WTC11 (cell line): ENCODE results near the gene ITFG1. TPM values are rescaled to one million over a fixed set of nuclear protein-coding genes. Genes with fewer than 3 reads are reported as not detected.

Source experiments
- ATAC-seq: fragments of 200-7000 bp; cut with Tn5 transposase; 2 replicates; pipeline ENCODE4 v1.10.0; 2021; ENCODE audit warnings: mild to moderate bottlenecking, moderate library complexity
- CTCF ChIA-PET: fragments of 300-600 bp; sonication (Branson Sonifier 250); formaldehyde crosslinking; loops from one replicate; lab custom pipeline; 2021; ENCODE audit warnings: antibody characterized with exemption; lab: Charles Lee
- POLR2A ChIA-PET: fragments of 350-600 bp; sonication (Branson Sonifier 250); formaldehyde crosslinking; loops from one replicate; lab custom pipeline; 2021; ENCODE audit warnings: antibody characterized with exemption; lab: Charles Lee
- DNase-seq: peaks from one replicate; pipeline ENCODE4 v3.0.0; 2021; ENCODE audit warnings: low spot score
- H3K27ac Mint-ChIP-seq: 2 replicates; pipeline ENCODE4 v1.8.0; 2021; ENCODE audit warnings: mixed read lengths
- H3K27me3 Mint-ChIP-seq: 2 replicates; pipeline ENCODE4 v1.8.0; 2021; ENCODE audit warnings: low read depth, mild to moderate bottlenecking, moderate library complexity, mixed read lengths
- H3K36me3 Mint-ChIP-seq: 2 replicates; pipeline ENCODE4 v1.8.0; 2021; ENCODE audit warnings: mixed read lengths
- H3K4me1 Mint-ChIP-seq: 2 replicates; pipeline ENCODE4 v1.8.0; 2022; ENCODE audit warnings: mixed read lengths
- H3K4me3 Mint-ChIP-seq: 2 replicates; pipeline ENCODE4 v1.8.0; 2021; ENCODE audit warnings: mild to moderate bottlenecking, moderate library complexity, mixed read lengths
- H3K9me3 Mint-ChIP-seq: 2 replicates; pipeline ENCODE4 v1.8.0; 2021; ENCODE audit warnings: mixed read lengths
- CBFB ChIP-seq: sonication (generic); formaldehyde crosslinking; IDR thresholded peaks from 2 replicates; pipeline ENCODE4 v1.8.1; 2022; ENCODE audit warnings: mild to moderate bottlenecking, low read depth, missing genetic modification reagents
- E2F1 ChIP-seq: sonication (generic); formaldehyde crosslinking; IDR thresholded peaks from 2 replicates; pipeline ENCODE4 v1.8.0; 2022; ENCODE audit warnings: mild to moderate bottlenecking, missing genetic modification reagents
- ETV6 ChIP-seq: sonication (generic); formaldehyde crosslinking; IDR thresholded peaks from 2 replicates; pipeline ENCODE4 v1.8.1; 2022; ENCODE audit warnings: mild to moderate bottlenecking, missing genetic modification reagents
- FOXP4 ChIP-seq: sonication (generic); formaldehyde crosslinking; IDR thresholded peaks from 2 replicates; pipeline ENCODE4 v1.8.0; 2022; ENCODE audit warnings: mild to moderate bottlenecking, missing genetic modification reagents
- GRHL2 ChIP-seq: fragments of 250-450 bp; sonication (Bioruptor Pico); IDR thresholded peaks from 2 replicates; pipeline ENCODE4 v1.8.0; 2022; ENCODE audit warnings: mild to moderate bottlenecking, moderate library complexity; ENCODE audit not compliant: insufficient replicate concordance, severe bottlenecking
- IRF1 ChIP-seq: sonication (generic); formaldehyde crosslinking; IDR thresholded peaks from 2 replicates; pipeline ENCODE4 v1.8.0; 2023; ENCODE audit warnings: missing genetic modification reagents
- JAZF1 ChIP-seq: fragments of 250-450 bp; sonication (Bioruptor Pico); IDR thresholded peaks from 2 replicates; pipeline ENCODE4 v1.9.0; 2021; ENCODE audit warnings: moderate library complexity, mild to moderate bottlenecking, inconsistent platforms
- MYBL2 ChIP-seq: sonication (generic); formaldehyde crosslinking; IDR thresholded peaks from 2 replicates; pipeline ENCODE4 v1.8.1; 2023; ENCODE audit warnings: mild to moderate bottlenecking, moderate library complexity, missing genetic modification reagents
- NFYB ChIP-seq: sonication (generic); formaldehyde crosslinking; conservative IDR thresholded peaks from 2 replicates; pipeline ENCODE4 v1.8.0; 2022; ENCODE audit warnings: low read depth, missing genetic modification reagents
- NR2C2 ChIP-seq: sonication (generic); formaldehyde crosslinking; IDR thresholded peaks from 2 replicates; pipeline ENCODE4 v1.8.0; 2022; ENCODE audit warnings: mild to moderate bottlenecking, missing genetic modification reagents
- OVOL2 ChIP-seq: fragments of 250-450 bp; sonication (Bioruptor Pico); IDR thresholded peaks from 2 replicates; pipeline ENCODE4 v1.9.0; 2021; ENCODE audit warnings: mild to moderate bottlenecking, borderline replicate concordance
- PRDM15 ChIP-seq: sonication (generic); formaldehyde crosslinking; IDR thresholded peaks from 2 replicates; pipeline ENCODE4 v1.8.0; 2022; ENCODE audit warnings: missing genetic modification reagents
- PRRX2 ChIP-seq: fragments of 250-450 bp; sonication (Bioruptor Pico); IDR thresholded peaks from 2 replicates; pipeline ENCODE4 v1.8.0; 2021; ENCODE audit warnings: mild to moderate bottlenecking
- SMAD4 ChIP-seq: sonication (generic); formaldehyde crosslinking; IDR thresholded peaks from 2 replicates; pipeline ENCODE4 v1.8.0; 2022; ENCODE audit warnings: mild to moderate bottlenecking, missing genetic modification reagents
- SP1 ChIP-seq: sonication (generic); formaldehyde crosslinking; conservative IDR thresholded peaks from 2 replicates; pipeline ENCODE4 v1.8.1; 2022; ENCODE audit warnings: missing genetic modification reagents
- TCF7 ChIP-seq: sonication (generic); formaldehyde crosslinking; IDR thresholded peaks from 2 replicates; pipeline ENCODE4 v1.8.0; 2022; ENCODE audit warnings: mild to moderate bottlenecking, low read depth, missing genetic modification reagents, moderate library complexity
- TEAD4 ChIP-seq: sonication (generic); formaldehyde crosslinking; IDR thresholded peaks from 2 replicates; pipeline ENCODE4 v1.8.0; 2022; ENCODE audit warnings: mild to moderate bottlenecking, missing genetic modification reagents
- ZMAT4 ChIP-seq: fragments of 250-450 bp; sonication (Bioruptor Pico); IDR thresholded peaks from 2 replicates; pipeline ENCODE4 v1.9.0; 2021; ENCODE audit warnings: mild to moderate bottlenecking
- ZNF219 ChIP-seq: sonication (generic); formaldehyde crosslinking; IDR thresholded peaks from 2 replicates; pipeline ENCODE4 v1.8.0; 2023; ENCODE audit warnings: missing genetic modification reagents, mild to moderate bottlenecking, borderline replicate concordance
- ZNF317 ChIP-seq: sonication (generic); formaldehyde crosslinking; IDR thresholded peaks from 2 replicates; pipeline ENCODE4 v1.8.1; 2023; ENCODE audit warnings: low read depth, mild to moderate bottlenecking, moderate library complexity, missing genetic modification reagents, borderline replicate concordance
- ZNF416 ChIP-seq: fragments of 250-450 bp; sonication (Bioruptor Pico); IDR thresholded peaks from 2 replicates; pipeline ENCODE4 v1.9.0; 2021; ENCODE audit warnings: mild to moderate bottlenecking, inconsistent platforms
- ZNF423 ChIP-seq: fragments of 250-450 bp; sonication (Bioruptor Pico); IDR thresholded peaks from 2 replicates; pipeline ENCODE4 v2.1.2; 2022; ENCODE audit warnings: mild to moderate bottlenecking, moderate library complexity
- ZNF425 ChIP-seq: fragments of 250-450 bp; sonication (Bioruptor Pico); conservative IDR thresholded peaks from 2 replicates; pipeline ENCODE4 v1.9.0; 2021; ENCODE audit warnings: mild to moderate bottlenecking
- ZSCAN18 ChIP-seq: fragments of 250-450 bp; sonication (Bioruptor Pico); IDR thresholded peaks from 2 replicates; pipeline ENCODE4 v2.1.2; 2022; ENCODE audit warnings: mild to moderate bottlenecking, moderate library complexity
- total RNA-seq: library from RNA; stranded (reverse); gene quantifications from 3 replicates; pipeline ENCODE4 v1.2.3, GENCODE V29; 2021

Gene ITFG1
- total RNA-seq, 1 experiment from 2014 or later: 21.1 TPM

- H3K36me3 Mint-ChIP-seq: peaks cover 55% of the 10 kb centered on the region
- ChIA-PET POLR2A (no interaction called here), CTCF (no interaction called here)
- peaks cover 18% of the 10 kb centered on the region for H3K4me1 Mint-ChIP-seq
- TF ChIP-seq ZNF423 (CRISPR knock-in tag): no peak
- no peak for TF ChIP-seq GRHL2 (CRISPR knock-in tag)
- TF ChIP-seq NFYB: no peak
- no peak for TF ChIP-seq ETV6 (CRISPR knock-in tag)
- TF ChIP-seq SMAD4: no peak
- TF ChIP-seq ZNF416 (CRISPR knock-in tag): no peak
- TF ChIP-seq TEAD4 (CRISPR knock-in tag): no peak
- TF ChIP-seq ZNF317 (CRISPR knock-in tag): no peak
- peaks cover 46% of the 10 kb centered on the region for H3K9me3 Mint-ChIP-seq
- H3K27me3 Mint-ChIP-seq: no peaks in the 10 kb centered on the region
- no peak overlapping the region for H3K4me3 Mint-ChIP-seq
- ATAC-seq: no peak
- DNase-seq: no peak
- no peak overlapping the region for H3K27ac Mint-ChIP-seq
Measured at GRCh38 chr16:47488051-47488450, 27.2 kb upstream of the ITFG1 start.

GRCh38 chr16:47486856-47487255 lies 26.0 kb upstream of the ITFG1 start:
- Mint-ChIP-seq H3K27me3 (no peaks in the 10 kb centered on the region), H3K4me1 (peaks cover 6% of the 10 kb centered on the region), H3K27ac (no peak overlapping the region), H3K4me3 (no peak overlapping the region), H3K36me3 (peaks cover 50% of the 10 kb centered on the region), H3K9me3 (peaks cover 46% of the 10 kb centered on the region)
- ChIA-PET POLR2A (no interaction called here), CTCF (no interaction called here)
- ATAC-seq (no peak), DNase-seq (no peak)
- no peak for TF ChIP-seq CBFB (CRISPR knock-in tag)
- no peak for TF ChIP-seq IRF1
- no peak for TF ChIP-seq SMAD4
- no peak for TF ChIP-seq FOXP4 (CRISPR knock-in tag)
- no peak for TF ChIP-seq OVOL2 (CRISPR knock-in tag)
- no peak for TF ChIP-seq PRDM15 (CRISPR knock-in tag)
- no peak for TF ChIP-seq TCF7 (CRISPR knock-in tag)
- TF ChIP-seq NR2C2 (CRISPR knock-in tag): no peak
- no peak for TF ChIP-seq ZNF219 (CRISPR knock-in tag)
- no peak for TF ChIP-seq ZSCAN18 (CRISPR knock-in tag)
- TF ChIP-seq JAZF1: no peak
- TF ChIP-seq ZMAT4 (CRISPR knock-in tag): no peak
- no peak for TF ChIP-seq SP1 (CRISPR knock-in tag)
- TF ChIP-seq E2F1: no peak
- TF ChIP-seq PRRX2 (CRISPR knock-in tag): no peak
- no peak for TF ChIP-seq MYBL2 (CRISPR knock-in tag)
- TF ChIP-seq ZNF425 (CRISPR knock-in tag): no peak
